Left lung (tissue), 10 donors: ENCODE data around the gene TRUB1. TPM values are rescaled to one million over a fixed set of nuclear protein-coding genes. Genes with fewer than 3 reads are reported as not detected.

ENCODE experiments used
- ATAC-seq: fragments of 200-7000 bp; cut with Tn5 transposase; one replicate; pipeline ENCODE4 v1.9.1; 2020; ENCODE audit warnings: moderate library complexity
- DNase-seq, 4 donors: peaks; one replicate each; pipeline ENCODE4 v3.0.0-alpha.2; 2013 to 2020
- H3K27ac ChIP-seq, 2 donors: fragments of 200-600 bp; sonication (generic) in 1 of 2; one replicate each; pipeline versions ENCODE4 v1.5.0 to v1.8.0; 2020 to 2021
- H3K27me3 ChIP-seq, 2 donors: fragments of 200-600 bp; sonication (generic) in 1 of 2; one replicate each; pipeline versions ENCODE4 v1.5.0 to v1.8.0; 2020 to 2021
- H3K36me3 ChIP-seq, 2 donors: fragments of 200-600 bp; sonication (generic) in 1 of 2; one replicate each; pipeline versions ENCODE4 v1.5.0 to v1.8.0; 2020 to 2021
- H3K4me1 ChIP-seq, 2 donors: fragments of 200-600 bp; one replicate each; pipeline ENCODE4 v1.8.0; 2021
- H3K4me3 ChIP-seq, 2 donors: fragments of 200-600 bp; sonication (generic) in 1 of 2; one replicate each; pipeline versions ENCODE4 v1.5.0 to v1.8.0; 2020 to 2021; ENCODE audit warnings: mild to moderate bottlenecking in 1 of 2
- H3K9me3 ChIP-seq, 2 donors: fragments of 200-600 bp; sonication (generic) in 1 of 2; one replicate each; pipeline versions ENCODE4 v1.5.0 to v1.8.0; 2020 to 2021
- intact Hi-C, 2 donors: fragments of 100-400 bp; cut with DNase I; formaldehyde crosslinking; loops; one replicate each; pipeline versions ENCODE4 v1.11.2 to v1.14.2; 2022
- polyA plus RNA-seq, 6 donors: library from polyadenylated mRNA; unstranded; fragments of 120-200 nt; gene quantifications; one replicate each; pipeline ENCODE4 v1.2.1, GENCODE V29; 2013; ENCODE audit not compliant: insufficient read length in 6 of 6
- total RNA-seq, 2 donors: library from RNA; stranded (reverse); fragmentation: NEBNext Ultra II Directional; extraction: Animal tissue kit (Norgen Biotek cat#: 25700); gene quantifications; one replicate each; pipeline ENCODE4 v1.2.1, GENCODE V29; 2021
- TF ChIP-seq, protein P1 (sequence below), 2 donors: fragments of 200-600 bp; sonication (generic) in 1 of 2; IDR thresholded peaks; one replicate each; pipeline versions ENCODE4 v1.5.0 to v1.8.0; 2021; ENCODE audit warnings: antibody characterized with exemption in 2 of 2
- donor health status: DM: no; HTN: yes; CAD: no.
- donor health status: DM: no; HTN: no; CAD: no.

The TRUB1 gene
- total and polyA plus RNA-seq, 8 donors: 11.8 to 31.5 (median 28.4) TPM

DNA sequence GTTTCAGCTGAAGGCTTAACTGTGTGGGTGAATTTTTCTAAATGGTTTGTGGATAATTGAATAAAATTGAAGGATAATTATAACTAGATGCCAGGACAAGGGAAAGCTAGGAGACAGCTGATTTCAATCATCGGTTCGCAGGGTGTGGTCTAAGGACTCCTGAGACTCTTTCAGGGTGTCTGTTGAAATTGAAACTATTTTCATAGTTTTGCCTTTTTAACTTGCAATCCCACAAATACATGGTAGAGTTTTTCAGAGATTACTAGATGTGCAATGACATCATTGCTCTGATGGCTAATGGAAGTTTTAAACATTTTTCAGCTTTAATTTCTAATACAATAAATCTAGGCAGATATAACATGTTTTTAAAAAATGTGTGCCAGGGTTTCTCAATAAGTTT, 18.5 kb downstream of the TRUB1 start:
- H3K27me3 ChIP-seq: no peaks in the 10 kb centered on the region
- intact Hi-C loops: no loop called here
- DNase-seq: no peak
- no peak for ATAC-seq
- no peaks in the 10 kb centered on the region for H3K4me1 ChIP-seq
- H3K27ac ChIP-seq: no peak overlapping the region
- peaks cover 0 to 6% of the 10 kb centered on the region in 2 donors for H3K36me3 ChIP-seq
- TF ChIP-seq, protein P1, sequence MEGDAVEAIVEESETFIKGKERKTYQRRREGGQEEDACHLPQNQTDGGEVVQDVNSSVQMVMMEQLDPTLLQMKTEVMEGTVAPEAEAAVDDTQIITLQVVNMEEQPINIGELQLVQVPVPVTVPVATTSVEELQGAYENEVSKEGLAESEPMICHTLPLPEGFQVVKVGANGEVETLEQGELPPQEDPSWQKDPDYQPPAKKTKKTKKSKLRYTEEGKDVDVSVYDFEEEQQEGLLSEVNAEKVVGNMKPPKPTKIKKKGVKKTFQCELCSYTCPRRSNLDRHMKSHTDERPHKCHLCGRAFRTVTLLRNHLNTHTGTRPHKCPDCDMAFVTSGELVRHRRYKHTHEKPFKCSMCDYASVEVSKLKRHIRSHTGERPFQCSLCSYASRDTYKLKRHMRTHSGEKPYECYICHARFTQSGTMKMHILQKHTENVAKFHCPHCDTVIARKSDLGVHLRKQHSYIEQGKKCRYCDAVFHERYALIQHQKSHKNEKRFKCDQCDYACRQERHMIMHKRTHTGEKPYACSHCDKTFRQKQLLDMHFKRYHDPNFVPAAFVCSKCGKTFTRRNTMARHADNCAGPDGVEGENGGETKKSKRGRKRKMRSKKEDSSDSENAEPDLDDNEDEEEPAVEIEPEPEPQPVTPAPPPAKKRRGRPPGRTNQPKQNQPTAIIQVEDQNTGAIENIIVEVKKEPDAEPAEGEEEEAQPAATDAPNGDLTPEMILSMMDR (IDR thresholded peaks at IDR 0.05): no peak
- H3K4me3 ChIP-seq: no peak overlapping the region
- H3K9me3 ChIP-seq: no peaks in the 10 kb centered on the region

DNA sequence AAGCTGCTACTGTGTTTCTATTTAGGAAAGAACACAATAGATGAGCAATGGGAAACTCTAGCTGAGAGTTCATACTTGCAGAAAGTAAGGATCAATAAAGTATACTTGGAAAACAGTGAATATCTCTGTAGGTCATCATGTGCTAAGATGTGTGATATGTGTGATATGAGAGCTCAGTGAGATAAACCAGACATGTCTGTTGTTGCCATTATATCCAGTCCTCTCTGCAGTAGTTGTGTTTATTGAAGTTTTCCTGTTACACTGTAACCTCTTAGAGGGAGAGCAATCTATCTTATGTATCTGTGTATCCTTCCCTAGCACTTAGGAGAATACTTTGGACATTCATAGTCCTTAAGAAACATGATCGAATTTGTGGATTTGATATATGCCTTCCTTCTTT, 19.1 kb downstream of the TRUB1 start:
- no peak for DNase-seq
- no peaks in the 10 kb centered on the region for H3K9me3 ChIP-seq
- H3K27ac ChIP-seq: no peak overlapping the region
- TF ChIP-seq, protein P1 (IDR thresholded peaks at IDR 0.05): no peak
- no peaks in the 10 kb centered on the region for H3K4me1 ChIP-seq
- H3K36me3 ChIP-seq: peaks cover 0 to 7% of the 10 kb centered on the region in 2 donors
- intact Hi-C loops: no loop called here
- H3K27me3 ChIP-seq: no peaks in the 10 kb centered on the region
- ATAC-seq: no peak
- H3K4me3 ChIP-seq: no peak overlapping the region

DNA sequence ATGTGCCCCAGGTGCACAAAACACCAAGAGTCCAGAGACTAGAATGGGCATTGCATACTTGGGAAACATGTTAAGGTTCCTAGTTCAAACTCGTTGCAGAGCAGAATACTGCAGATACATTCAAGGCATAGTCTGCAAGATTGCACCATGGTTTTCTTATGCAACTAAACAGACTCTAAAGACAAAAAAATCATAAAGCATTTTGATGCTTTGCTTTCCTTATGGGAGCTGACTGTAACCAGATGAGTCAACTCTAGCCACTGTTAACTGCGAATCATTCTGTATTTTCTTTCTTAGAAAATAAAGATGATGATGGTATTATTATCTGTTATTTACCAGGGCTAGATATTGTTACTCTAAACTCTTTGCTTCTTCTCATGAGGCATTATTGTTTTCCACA, 19.7 kb downstream of the TRUB1 start:
- Histone ChIP-seq H3K27me3 (no peaks in the 10 kb centered on the region), H3K27ac (no peak overlapping the region), H3K36me3 (peaks cover 0 to 8% of the 10 kb centered on the region in 2 donors), H3K4me3 (no peak overlapping the region), H3K9me3 (no peaks in the 10 kb centered on the region), H3K4me1 (no peaks in the 10 kb centered on the region)
- no peak for ATAC-seq
- intact Hi-C loops: no loop called here
- no peak for DNase-seq
- TF ChIP-seq, protein P1 (IDR thresholded peaks at IDR 0.05): no peak

DNA sequence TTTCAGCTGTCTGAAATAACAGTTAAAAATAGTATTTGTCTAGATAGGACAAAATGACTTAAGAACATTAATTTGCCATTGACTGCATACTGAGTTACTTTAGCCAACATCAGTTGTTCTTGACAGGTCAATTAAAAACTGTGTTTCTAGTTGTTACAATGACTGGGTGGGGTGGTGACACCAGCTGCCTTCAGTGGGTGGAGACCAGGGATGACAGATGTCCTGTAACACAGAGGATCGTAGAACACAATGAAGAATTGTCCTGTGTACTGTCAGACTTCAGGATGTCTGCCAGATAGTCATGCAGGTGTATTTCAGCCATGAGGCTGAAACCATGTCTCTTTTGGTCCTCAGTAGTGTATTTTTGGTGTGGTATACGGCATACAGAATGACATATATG, 24.4 kb downstream of the TRUB1 start:
- no peak overlapping the region for H3K4me3 ChIP-seq
- DNase-seq: no peak
- ATAC-seq: no peak
- TF ChIP-seq, protein P1 (IDR thresholded peaks at IDR 0.05): no peak
- peaks cover 0 to 14% of the 10 kb centered on the region in 2 donors for H3K36me3 ChIP-seq
- H3K27me3 ChIP-seq: no peaks in the 10 kb centered on the region
- no peak overlapping the region for H3K27ac ChIP-seq
- intact Hi-C loops: no loop called here
- no peaks in the 10 kb centered on the region for H3K9me3 ChIP-seq
- H3K4me1 ChIP-seq: no peaks in the 10 kb centered on the region

DNA sequence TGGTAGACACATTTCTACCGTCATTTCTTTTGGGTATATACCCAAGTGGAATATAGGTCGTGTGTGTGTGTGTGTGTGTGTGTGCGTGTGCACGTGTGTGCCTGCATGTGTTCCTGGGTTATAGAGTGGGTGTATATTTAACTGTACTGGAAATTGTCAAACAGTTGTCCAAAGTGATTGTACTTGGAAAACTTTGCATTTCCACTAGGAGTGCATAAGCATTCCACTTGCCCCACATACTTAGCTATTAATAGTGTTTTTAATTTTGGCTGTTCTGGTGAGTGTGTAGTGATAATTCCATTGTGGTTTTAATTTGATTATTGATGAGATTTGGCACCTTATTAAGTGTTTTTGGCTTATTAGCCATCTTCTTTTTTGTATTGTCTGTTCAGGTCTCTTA, 25.9 kb downstream of the TRUB1 start:
- intact Hi-C loops: no loop called here
- DNase-seq (no peak), ATAC-seq (no peak)
- Histone ChIP-seq H3K9me3 (no peaks in the 10 kb centered on the region), H3K27me3 (no peaks in the 10 kb centered on the region), H3K27ac (no peak overlapping the region), H3K4me3 (no peak overlapping the region), H3K4me1 (no peaks in the 10 kb centered on the region), H3K36me3 (peaks cover 0 to 14% of the 10 kb centered on the region in 2 donors)
- TF ChIP-seq, protein P1 (IDR thresholded peaks at IDR 0.05): no peak
